H9 (cell line): ENCODE measurements around the gene PDZD2. TPM values are rescaled to one million over a fixed set of nuclear protein-coding genes. Genes with fewer than 3 reads are reported as not detected.
A peak's percentile ranks its signal among the peaks of the same experiment; 100 is the strongest.
"Not testable (repeated sequence)": the region's sequence is repeated elsewhere in the genome, so short reads cannot be mapped to it uniquely, and the experiment has no call there.

ENCODE experiments used
- DNase-seq: peaks from one replicate; pipeline ENCODE4 v3.0.0-alpha.2; 2017
- H2AFZ ChIP-seq: one replicate; pipeline ENCODE4 v1.6.1; 2013; ENCODE audit warnings: mild to moderate bottlenecking, low read length, control low read depth, moderate library complexity
- H2AK5ac ChIP-seq: 2 replicates; pipeline ENCODE4 v1.6.1; 2013; ENCODE audit warnings: low read length, control low read depth, mixed read lengths; ENCODE audit not compliant: insufficient read length
- H2BK120ac ChIP-seq: one replicate; pipeline ENCODE4 v1.6.1; 2013; ENCODE audit warnings: low read depth, mild to moderate bottlenecking, low read length, control low read depth, inconsistent platforms; ENCODE audit not compliant: poor library complexity, severe bottlenecking
- H2BK12ac ChIP-seq: 2 replicates; pipeline ENCODE4 v1.6.1; 2013; ENCODE audit warnings: low read length, control low read depth, mixed read lengths, low read depth; ENCODE audit not compliant: insufficient read length
- H2BK15ac ChIP-seq: 2 replicates; pipeline ENCODE4 v1.6.1; 2013; ENCODE audit warnings: low read depth, low read length, control low read depth
- H2BK20ac ChIP-seq: one replicate; pipeline ENCODE4 v1.6.1; 2013; ENCODE audit warnings: low read depth, mild to moderate bottlenecking, low read length, control low read depth, inconsistent platforms; ENCODE audit not compliant: poor library complexity, severe bottlenecking
- H2BK5ac ChIP-seq: 2 replicates; pipeline ENCODE4 v1.6.1; 2013; ENCODE audit warnings: low read length, control low read depth, mixed read lengths; ENCODE audit not compliant: insufficient read length
- H3K14ac ChIP-seq: 2 replicates; pipeline ENCODE4 v1.6.1; 2013; ENCODE audit warnings: low read length, control low read depth; ENCODE audit not compliant: insufficient read depth
- H3K18ac ChIP-seq: 2 replicates; pipeline ENCODE4 v1.6.1; 2013; ENCODE audit warnings: low read depth, mild to moderate bottlenecking, mixed read lengths, low read length, control low read depth; ENCODE audit not compliant: insufficient read length
- H3K23ac ChIP-seq: 2 replicates; pipeline ENCODE4 v1.6.1; 2013; ENCODE audit warnings: low read length, control low read depth, mixed read lengths, low read depth; ENCODE audit not compliant: insufficient read length
- H3K23me2 ChIP-seq: 2 replicates; pipeline ENCODE4 v1.6.1; 2013; ENCODE audit warnings: low read depth, mild to moderate bottlenecking, mixed read lengths, low read length, control low read depth; ENCODE audit not compliant: insufficient read length, poor library complexity, severe bottlenecking
- H3K27ac ChIP-seq: 2 replicates; pipeline ENCODE4 v1.5.1; 2013; ENCODE audit warnings: low read length, control low read depth, mixed read lengths, low read depth; ENCODE audit not compliant: insufficient read length
- H3K27me3 ChIP-seq: 2 replicates; pipeline ENCODE4 v1.6.1; 2013; ENCODE audit warnings: low read length, control low read depth, inconsistent platforms; ENCODE audit not compliant: insufficient read depth
- H3K4ac ChIP-seq: 2 replicates; pipeline ENCODE4 v1.6.1; 2013; ENCODE audit warnings: low read depth, mild to moderate bottlenecking, control low read depth, inconsistent platforms, low read length, moderate library complexity
- H3K4me1 ChIP-seq: 2 replicates; pipeline ENCODE4 v1.6.1; 2013; ENCODE audit warnings: low read length, control low read depth, inconsistent platforms; ENCODE audit not compliant: insufficient read depth
- H3K4me2 ChIP-seq: 2 replicates; pipeline ENCODE4 v1.6.1; 2013; ENCODE audit warnings: low read length, control low read depth, mixed read lengths; ENCODE audit not compliant: insufficient read length, insufficient read depth
- H3K56ac ChIP-seq: 2 replicates; pipeline ENCODE4 v1.6.1; 2013; ENCODE audit warnings: low read depth, mild to moderate bottlenecking, mixed read lengths, low read length, control low read depth; ENCODE audit not compliant: insufficient read length
- H3K79me1 ChIP-seq: 2 replicates; pipeline ENCODE4 v1.6.1; 2013; ENCODE audit warnings: low read depth, mild to moderate bottlenecking, moderate library complexity, low read length, control low read depth, inconsistent platforms; ENCODE audit not compliant: insufficient read depth, poor library complexity, severe bottlenecking
- H3K79me2 ChIP-seq: 2 replicates; pipeline ENCODE4 v1.6.1; 2013; ENCODE audit warnings: low read length, control low read depth, inconsistent platforms; ENCODE audit not compliant: insufficient read depth
- H3K9ac ChIP-seq: 2 replicates; pipeline ENCODE4 v1.6.1; 2013; ENCODE audit warnings: low read length, control low read depth, mixed read lengths; ENCODE audit not compliant: insufficient read length; ENCODE audit errors: extremely low read depth
- H3K9me3 ChIP-seq: one replicate; pipeline ENCODE4 v1.6.1; 2013; ENCODE audit warnings: low read depth, low read length, inconsistent platforms; ENCODE audit not compliant: control insufficient read depth
- H3T11ph ChIP-seq: one replicate; pipeline ENCODE4 v1.6.1; 2013; ENCODE audit warnings: mild to moderate bottlenecking, low read length, control low read depth, inconsistent platforms
- H4K20me1 ChIP-seq: one replicate; pipeline ENCODE4 v1.6.1; 2013; ENCODE audit not compliant: control insufficient read depth, insufficient read length, insufficient read depth
- H4K5ac ChIP-seq: 2 replicates; pipeline ENCODE4 v1.6.1; 2013; ENCODE audit warnings: low read depth, mild to moderate bottlenecking, mixed read lengths, low read length, control low read depth; ENCODE audit not compliant: insufficient read length
- H4K8ac ChIP-seq: replicated peaks from 2 replicates; pipeline ENCODE4 v1.6.1; 2013; ENCODE audit warnings: low read length, control low read depth, mixed read lengths, low read depth; ENCODE audit not compliant: insufficient read length
- H4K91ac ChIP-seq: 2 replicates; pipeline ENCODE4 v1.6.1; 2013; ENCODE audit warnings: low read depth, mild to moderate bottlenecking, moderate library complexity, mixed read lengths, low read length, control low read depth; ENCODE audit not compliant: insufficient read length
- H3K27ac Mint-ChIP-seq, 3 experiments: 2 replicates in 2 of 3; 3 replicates in 1 of 3; pipeline ENCODE4 v1.8.0; 2020 to 2021; ENCODE audit warnings: mixed read lengths in 3 of 3, mild to moderate bottlenecking in 1 of 3, moderate library complexity in 1 of 3
- H3K27me3 Mint-ChIP-seq: 2 replicates; pipeline ENCODE4 v1.8.0; 2021; ENCODE audit warnings: low read depth, mild to moderate bottlenecking, moderate library complexity, mixed read lengths
- H3K36me3 Mint-ChIP-seq, 3 experiments: 2 replicates in 2 of 3; 3 replicates in 1 of 3; pipeline ENCODE4 v1.8.0; 2020 to 2021; ENCODE audit warnings: low read depth in 3 of 3, mixed read lengths in 3 of 3; ENCODE audit not compliant: insufficient read depth in 1 of 3
- H3K4me1 Mint-ChIP-seq, 2 experiments: 2 replicates each; pipeline ENCODE4 v1.8.0; 2020; ENCODE audit warnings: mixed read lengths in 2 of 2
- H3K4me3 Mint-ChIP-seq, 2 experiments: 2 replicates in 1 of 2; 3 replicates in 1 of 2; pipeline ENCODE4 v1.8.0; 2020 to 2021; ENCODE audit warnings: mild to moderate bottlenecking in 2 of 2, mixed read lengths in 2 of 2, moderate library complexity in 1 of 2
- H3K9me3 Mint-ChIP-seq, 2 experiments: 2 replicates in 1 of 2; 3 replicates in 1 of 2; pipeline ENCODE4 v1.8.0; 2020; ENCODE audit warnings: mild to moderate bottlenecking in 2 of 2, mixed read lengths in 2 of 2, moderate library complexity in 1 of 2
- CTCF ChIP-seq: fragments of 200-600 bp; sonication (generic); conservative IDR thresholded peaks from 3 replicates; pipeline ENCODE4 v1.8.0; 2021; ENCODE audit warnings: antibody characterized with exemption, mild to moderate bottlenecking
- WGBS: extraction: QIAGEN DNeasy Blood & Tissue Kit; methylation state at CpG from one replicate; pipeline ENCODE4 v1.1.7; 2013; ENCODE audit warnings: missing lambda C conversion rate, low lambda C conversion rate, mixed read lengths; ENCODE audit not compliant: insufficient read length; ENCODE audit errors: extremely low coverage; 5-methylcytosine and 5-hydroxymethylcytosine counted together
- total RNA-seq: library from RNA; stranded (reverse); gene quantifications from 2 replicates; pipeline ENCODE4 v1.2.1, GENCODE V29; 2021

PDZD2 gene
- total RNA-seq, 1 experiment from 2014 or later, result 9.9 TPM

- Histone ChIP-seq H2BK15ac (no peak overlapping the region), H4K5ac (no peak overlapping the region), H2BK120ac (no peak overlapping the region), H3K4ac (no peak overlapping the region), H3K27ac (no peak overlapping the region), H2AFZ (no peak overlapping the region), H3K23me2 (no peaks in the 10 kb centered on the region), H3K56ac (no peak overlapping the region), H3K23ac (no peak overlapping the region), H3K79me1 (no peaks in the 10 kb centered on the region), H3K9ac (no peak overlapping the region), H3K4me1 (peaks cover 16% of the 10 kb centered on the region; the same call in 1 of the 2 replicates), H2BK20ac (no peak overlapping the region), H3K14ac (no peak overlapping the region), H4K20me1 (no peaks in the 10 kb centered on the region), H3K9me3 (no peaks in the 10 kb centered on the region), H2BK5ac (no peak overlapping the region), H2AK5ac (no peak overlapping the region), H3K4me2 (no peak overlapping the region), H4K8ac (no peak overlapping the region), H3K18ac (no peak overlapping the region), H3K27me3 (no peaks in the 10 kb centered on the region), H2BK12ac (no peak overlapping the region), H3K79me2 (no peaks in the 10 kb centered on the region), H3T11ph (no peak overlapping the region), H4K91ac (no peak overlapping the region)
- no peaks in the 10 kb centered on the region; the same call in none of the 2 replicates for H3K27me3 Mint-ChIP-seq
- H3K9me3 Mint-ChIP-seq, result no peaks in the 10 kb centered on the region
- no peak for DNase-seq
- TF ChIP-seq CTCF, result no peak
- peak overlapping the region in 1 of 3 experiments; percentile 18; a peak in 2 of 7 replicates for H3K27ac Mint-ChIP-seq
- H3K4me1 Mint-ChIP-seq, result peaks cover 50 to 51% of the 10 kb centered on the region in 2 experiments
- H3K4me3 Mint-ChIP-seq, result no peak overlapping the region
- H3K36me3 Mint-ChIP-seq, result no peaks in the 10 kb centered on the region; a peak in 1 of 7 replicates
- WGBS, result no CpG with 5 or more reads among the region's 10 CpGs
These were observed 375.3 kb downstream of the PDZD2 start for GRCh38 chr5:32014096-32014745.

GRCh38 chr5:32015262-32015661 lies 376.3 kb downstream of the PDZD2 start:
- H3K4me1 ChIP-seq, result peaks cover 16% of the 10 kb centered on the region; the same call in 1 of the 2 replicates
- not testable (repeated sequence) for H2BK15ac ChIP-seq, H3K4me3 Mint-ChIP-seq, H3K23ac ChIP-seq, H3K56ac ChIP-seq, H3K27me3 ChIP-seq, H3K27me3 Mint-ChIP-seq, H4K20me1 ChIP-seq, H3K14ac ChIP-seq, H3K27ac Mint-ChIP-seq, H3K9me3 ChIP-seq, H2AFZ ChIP-seq, H3K4ac ChIP-seq, H3K27ac ChIP-seq, H2BK12ac ChIP-seq, H2AK5ac ChIP-seq, H3K4me2 ChIP-seq, H3K9ac ChIP-seq, H3K9me3 Mint-ChIP-seq, H3K79me2 ChIP-seq, H3T11ph ChIP-seq, H3K18ac ChIP-seq, H2BK120ac ChIP-seq, DNase-seq, H3K23me2 ChIP-seq, H2BK5ac ChIP-seq, H2BK20ac ChIP-seq, H4K5ac ChIP-seq, H4K8ac ChIP-seq, H3K36me3 Mint-ChIP-seq, H3K79me1 ChIP-seq, H4K91ac ChIP-seq
- no CpG with 5 or more reads among the region's 9 CpGs for WGBS
- H3K4me1 Mint-ChIP-seq, result peaks cover 50 to 51% of the 10 kb centered on the region in 2 experiments
